HEK293 (cell line): Measurements from ENCODE around the gene NTN3.

Experiments
- CTCF ChIA-PET: fragments of 350-600 bp; formaldehyde crosslinking; extraction: SDS; loops from one replicate; lab custom pipeline; 2021; ENCODE audit warnings: antibody characterized with exemption; lab: Yijun Ruan, JAX
- POLR2A ChIA-PET: fragments of 300-600 bp; formaldehyde crosslinking; extraction: SDS; loops from one replicate; lab custom pipeline; 2020; ENCODE audit warnings: antibody characterized with exemption, inconsistent platforms; lab: Yijun Ruan, JAX
- H3K27ac ChIP-seq: fragments of 200-500 bp; sonication (Bioruptor generic); 2 replicates; pipeline ENCODE4 v1.5.1; 2014; ENCODE audit warnings: low read depth, low read length, control low read depth, inconsistent platforms; ENCODE audit errors: extremely low read depth
- H3K36me3 ChIP-seq, 2 experiments: fragments of 200-500 bp in 1 of 2; sonication (Bioruptor generic) in 1 of 2; 1 replicate in 1 of 2; 2 replicates in 1 of 2; pipeline ENCODE4 v1.5.1; 2014 to 2017; ENCODE audit warnings: inconsistent platforms in 2 of 2, low read length in 2 of 2; ENCODE audit not compliant: control insufficient read depth in 2 of 2, insufficient read depth in 1 of 2
- H3K4me1 ChIP-seq: fragments of 200-500 bp; sonication (Bioruptor generic); 2 replicates; pipeline ENCODE4 v1.5.1; 2014; ENCODE audit warnings: mild to moderate bottlenecking, low read length, inconsistent platforms; ENCODE audit not compliant: control insufficient read depth, insufficient read depth
- H3K4me3 ChIP-seq: 2 replicates; pipeline ENCODE4 v1.5.1; 2011; ENCODE audit warnings: low read depth, mild to moderate bottlenecking, control low read depth, low read length, moderate library complexity
- H3K9me3 ChIP-seq: fragments of 200-500 bp; sonication (Bioruptor generic); 2 replicates; pipeline ENCODE4 v1.5.1; 2014; ENCODE audit warnings: low read depth, low read length, inconsistent platforms; ENCODE audit not compliant: control insufficient read depth, insufficient read depth
- ELK4 ChIP-seq: IDR thresholded peaks from 2 replicates; pipeline ENCODE4 v1.6.1; 2011; ENCODE audit warnings: mild to moderate bottlenecking, low read depth, low read length, borderline replicate concordance
- GFI1B ChIP-seq: fragments of 450-650 bp; formaldehyde crosslinking; IDR thresholded peaks from 2 replicates; pipeline ENCODE4 v1.5.1; 2016; ENCODE audit warnings: missing biosample characterization, missing genetic modification characterization
- GLIS2 ChIP-seq: fragments of 450-650 bp; formaldehyde crosslinking; IDR thresholded peaks from 2 replicates; pipeline ENCODE4 v1.5.1; 2016; ENCODE audit warnings: missing biosample characterization, missing genetic modification characterization
- YY1 ChIP-seq: fragments of 450-650 bp; formaldehyde crosslinking; IDR thresholded peaks from 2 replicates; pipeline ENCODE4 v1.5.1; 2018; ENCODE audit warnings: missing biosample characterization, missing genetic modification characterization
- ZBTB26 ChIP-seq: fragments of 450-650 bp; formaldehyde crosslinking; optimal IDR thresholded peaks from 2 replicates; pipeline ENCODE3; 2016; ENCODE audit warnings: missing biosample characterization, mild to moderate bottlenecking, missing genetic modification characterization
- ZBTB8A ChIP-seq: fragments of 450-650 bp; formaldehyde crosslinking; IDR thresholded peaks from 2 replicates; pipeline ENCODE4 v1.5.1; 2016; ENCODE audit warnings: missing biosample characterization, missing genetic modification characterization
- ZFP69B ChIP-seq: fragments of 450-650 bp; formaldehyde crosslinking; IDR thresholded peaks from 2 replicates; pipeline ENCODE4 v1.5.1; 2016; ENCODE audit warnings: missing biosample characterization, missing genetic modification characterization
- ZNF280D ChIP-seq: fragments of 450-650 bp; formaldehyde crosslinking; IDR thresholded peaks from 2 replicates; pipeline ENCODE4 v1.5.1; 2016; ENCODE audit warnings: missing biosample characterization, missing genetic modification characterization
- ZNF311 ChIP-seq: fragments of 450-650 bp; formaldehyde crosslinking; IDR thresholded peaks from 2 replicates; pipeline ENCODE4 v1.5.1; 2017; ENCODE audit warnings: missing biosample characterization, missing genetic modification characterization, borderline replicate concordance
- ZNF324 ChIP-seq: fragments of 450-650 bp; formaldehyde crosslinking; IDR thresholded peaks from 2 replicates; pipeline ENCODE4 v1.5.1; 2016; ENCODE audit warnings: missing biosample characterization, missing genetic modification characterization
- ZNF426 ChIP-seq: fragments of 450-650 bp; formaldehyde crosslinking; IDR thresholded peaks from 2 replicates; pipeline ENCODE4 v1.5.1; 2017; ENCODE audit warnings: missing biosample characterization, missing genetic modification characterization, mild to moderate bottlenecking, inconsistent platforms, moderate library complexity
- ZNF513 ChIP-seq: fragments of 450-650 bp; IDR thresholded peaks from 2 replicates; pipeline ENCODE4 v1.5.1; 2018; ENCODE audit warnings: missing biosample characterization, missing genetic modification characterization
- ZNF580 ChIP-seq: fragments of 450-650 bp; formaldehyde crosslinking; IDR thresholded peaks from 2 replicates; pipeline ENCODE4 v1.5.1; 2016; ENCODE audit warnings: missing biosample characterization, missing genetic modification characterization
- ZNF610 ChIP-seq: fragments of 450-650 bp; formaldehyde crosslinking; IDR thresholded peaks from 2 replicates; pipeline ENCODE4 v1.5.1; 2016; ENCODE audit warnings: missing biosample characterization, missing genetic modification characterization, borderline replicate concordance
- ZNF621 ChIP-seq: fragments of 450-650 bp; formaldehyde crosslinking; IDR thresholded peaks from 2 replicates; pipeline ENCODE4 v1.5.1; 2017; ENCODE audit warnings: missing biosample characterization, missing genetic modification characterization
- ZNF747 ChIP-seq: fragments of 450-650 bp; formaldehyde crosslinking; IDR thresholded peaks from 2 replicates; pipeline ENCODE4 v1.5.1; 2016; ENCODE audit warnings: missing biosample characterization, missing genetic modification characterization
- ZNF777 ChIP-seq: fragments of 450-650 bp; formaldehyde crosslinking; IDR thresholded peaks from 2 replicates; pipeline ENCODE4 v1.5.1; 2017; ENCODE audit warnings: missing biosample characterization, missing genetic modification characterization, borderline replicate concordance

Gene NTN3

GRCh38 chr16:2460391-2460713, 10.7 kb upstream of the NTN3 start:
- H3K4me1 ChIP-seq: peaks cover 15% of the 10 kb centered on the region
- peaks cover 0 to 54% of the 10 kb centered on the region in 2 experiments; a peak in 2 of 3 replicates for H3K36me3 ChIP-seq
- peak overlapping the region; percentile 70; the same call in 1 of the 2 replicates for H3K27ac ChIP-seq
- peak overlapping the region; percentile 50 for H3K4me3 ChIP-seq
- ChIA-PET POLR2A (interaction anchor here (1.0 to 2.4 kb wide), 10 partner anchors 9 to 305 kb away, joined by 3 to 34 read pairs (median 5); partner anchors contain the start of genes AMDHD2, NTN3, TBC1D24 and TRAF7), CTCF (interaction anchor here (0.7 kb wide), 1 partner anchor 34 kb away, joined by 3 read pairs; no protein-coding TSS in a partner anchor)
- TF ChIP-seq ZBTB8A (peak; percentile 48; the same call in 1 of the 2 replicates), ZNF280D (tag by site-specific recombination) (no peak), ZNF777 (tag by site-specific recombination) (0 out of 2 replicates have a peak, but pooled peaks have one; percentile 30), ZNF621 (tag by site-specific recombination) (no peak), ZFP69B (tag by site-specific recombination) (peak; percentile 32; the same call in 1 of the 2 replicates), ELK4 (no peak), ZBTB26 (tag by site-specific recombination) (peak; percentile 3), ZNF747 (tag by site-specific recombination) (no peak), ZNF580 (tag by site-specific recombination) (no peak), ZNF610 (tag by site-specific recombination) (no peak), YY1 (tag by site-specific recombination) (no peak), ZNF513 (0 out of 2 replicates have a peak, but pooled peaks have one; percentile 17), GLIS2 (tag by site-specific recombination) (peak; percentile 37; the same call in 1 of the 2 replicates)
- no peaks in the 10 kb centered on the region for H3K9me3 ChIP-seq

- CTCF ChIA-PET: interaction anchor here (0.7 kb wide), 1 partner anchor 33 kb away, joined by 3 read pairs; no protein-coding TSS in a partner anchor
- Histone ChIP-seq H3K36me3 (peaks cover 0 to 48% of the 10 kb centered on the region in 2 experiments; a peak in 1 of 3 replicates), H3K27ac (peak overlapping the region; percentile 70; the same call in 1 of the 2 replicates), H3K4me1 (peaks cover 15% of the 10 kb centered on the region), H3K4me3 (no peak overlapping the region; the same call in 1 of the 2 replicates), H3K9me3 (no peaks in the 10 kb centered on the region)
- TF ChIP-seq ZNF324 (tag by site-specific recombination) (no peak), ZNF426 (no peak), ZNF311 (no peak), GFI1B (tag by site-specific recombination) (no peak)
- POLR2A ChIA-PET: interaction anchor here (1.1 to 2.4 kb wide), 8 partner anchors 9 to 306 kb away, joined by 3 to 34 read pairs (median 6); partner anchors contain the start of genes AMDHD2, NTN3, TBC1D24 and TRAF7
These were observed 10.2 kb upstream of the NTN3 start for GRCh38 chr16:2460916-2461315.
